ENCODE data around the gene ACAP3.

The ACAP3 gene

DNA sequence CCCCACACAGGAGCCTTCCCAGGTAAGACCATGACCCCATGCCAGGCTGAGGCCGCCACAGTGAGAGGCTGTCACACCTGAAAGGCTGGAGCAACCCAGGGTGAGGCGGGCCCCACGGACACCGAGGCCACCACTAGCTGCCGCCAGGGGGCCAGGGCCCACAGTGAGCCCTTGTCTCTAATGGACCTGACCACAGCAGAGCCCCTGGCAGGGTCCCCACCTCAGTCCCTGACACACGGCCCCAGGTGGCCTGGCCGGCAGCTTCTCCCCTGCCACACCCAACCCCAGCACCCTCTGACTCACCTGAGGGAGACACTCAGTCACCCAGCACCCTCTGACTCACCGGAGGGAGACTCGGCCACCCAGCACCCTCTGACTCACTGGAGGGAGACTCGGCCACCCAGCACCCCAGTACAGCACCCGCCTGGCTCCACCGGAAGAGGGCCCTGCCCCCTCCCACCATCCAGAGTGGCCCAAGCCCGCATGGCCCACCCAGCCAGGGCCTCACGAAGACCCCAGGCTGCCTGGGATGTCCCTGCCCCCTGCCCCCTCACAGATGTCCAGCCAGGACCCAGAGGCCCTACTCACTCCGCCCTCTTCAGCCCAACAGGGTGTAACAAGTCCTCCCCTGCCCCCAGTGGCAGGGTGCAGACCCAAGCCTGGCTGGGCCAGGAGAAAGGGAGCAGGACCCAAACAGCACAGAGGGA is 37.1 kb upstream of the ACAP3 start:
- Histone ChIP-seq H3K9ac (ENCODE audit: low read length) (no peak overlapping the region), H3K9me3 (replicated peaks; ENCODE audit: insufficient read depth, low read length) (no peaks in the 10 kb centered on the region), H3F3A (ENCODE audit: insufficient read depth, low read length) (no peaks in the 10 kb centered on the region), H3K9me2 (replicated peaks; ENCODE audit: insufficient read depth, low read length) (no peaks in the 10 kb centered on the region), H3K27ac (ENCODE audit: low read length) (no peak overlapping the region), H2AFZ (ENCODE audit: low read length) (no peak overlapping the region), H4K20me1 (ENCODE audit: insufficient read depth, low read length) (no peaks in the 10 kb centered on the region), H3K4me3 (ENCODE audit: low read length) (no peak overlapping the region), H3K79me2 (ENCODE audit: low read length) (peaks cover 22% of the 10 kb centered on the region), H3K4me2 (ENCODE audit: low read depth, low read length) (no peak overlapping the region), H3K27me3 (replicated peaks; ENCODE audit: insufficient read depth, low read length) (no peaks in the 10 kb centered on the region), H3K4me1 (ENCODE audit: low read length) (no peaks in the 10 kb centered on the region), H3K36me3 (replicated peaks; ENCODE audit: insufficient read depth, low read length) (no peaks in the 10 kb centered on the region)
- peak; percentile 35; the same call in 1 of the 2 replicates for TF ChIP-seq CTCF (IDR thresholded peaks at IDR 0.05; ENCODE audit: low read length)
- TF ChIP-seq EZH2 (optimal IDR thresholded peaks at IDR 0.05; ENCODE audit: low read depth, low read length), result no peak
- TF ChIP-seq EZH2phosphoT487 (IDR thresholded peaks at IDR 0.05; ENCODE audit: low read length), result no peak
- no peak for DNase-seq

DNA sequence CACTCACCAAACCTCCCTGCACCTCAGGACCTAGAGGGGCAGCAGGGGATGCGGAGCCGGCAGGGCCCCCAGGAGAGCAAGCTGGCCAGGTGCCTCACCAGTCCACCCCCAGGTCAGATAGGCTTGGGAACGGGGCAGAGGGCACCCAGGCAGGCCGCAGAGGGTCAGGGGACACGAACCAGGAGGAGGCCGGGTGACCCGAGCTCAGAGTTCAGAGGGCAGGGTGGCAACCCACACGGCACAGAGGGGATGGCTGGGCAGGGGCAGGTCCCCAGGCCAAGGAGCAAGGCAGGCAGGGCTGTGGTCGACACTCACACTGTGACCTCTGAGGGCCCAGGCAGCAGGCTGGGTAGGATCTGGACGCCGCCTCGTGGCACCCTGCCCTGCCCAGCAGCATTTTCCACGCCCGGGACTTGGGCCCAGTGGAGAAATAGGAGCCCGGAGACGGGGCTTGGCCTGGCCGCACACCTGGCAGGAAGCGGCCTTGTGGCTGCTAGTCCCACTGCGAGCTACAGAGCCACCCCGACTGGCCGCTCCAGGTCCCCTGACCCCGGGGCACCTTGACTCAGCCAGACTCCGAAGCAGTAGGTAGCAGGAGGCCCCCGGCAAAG is 36.2 kb upstream of the ACAP3 start:
- H3K9me2 ChIP-seq (replicated peaks; ENCODE audit: insufficient read depth, low read length), result no peaks in the 10 kb centered on the region
- H3K4me2 ChIP-seq (ENCODE audit: low read depth, low read length), result no peak overlapping the region
- no peaks in the 10 kb centered on the region for H3K27me3 ChIP-seq (replicated peaks; ENCODE audit: insufficient read depth, low read length)
- no peak overlapping the region for H3K4me3 ChIP-seq (ENCODE audit: low read length)
- peaks cover 22% of the 10 kb centered on the region for H3K79me2 ChIP-seq (ENCODE audit: low read length)
- no peaks in the 10 kb centered on the region for H3K9me3 ChIP-seq (replicated peaks; ENCODE audit: insufficient read depth, low read length)
- DNase-seq, result no peak
- H3K4me1 ChIP-seq (ENCODE audit: low read length), result no peaks in the 10 kb centered on the region
- H2AFZ ChIP-seq (ENCODE audit: low read length), result no peak overlapping the region
- no peak overlapping the region for H3K9ac ChIP-seq (ENCODE audit: low read length)
- no peaks in the 10 kb centered on the region for H4K20me1 ChIP-seq (ENCODE audit: insufficient read depth, low read length)
- H3K27ac ChIP-seq (ENCODE audit: low read length), result no peak overlapping the region
- no peak for TF ChIP-seq CTCF (IDR thresholded peaks at IDR 0.05; ENCODE audit: low read length)
- no peak for TF ChIP-seq EZH2phosphoT487 (IDR thresholded peaks at IDR 0.05; ENCODE audit: low read length)
- TF ChIP-seq EZH2 (optimal IDR thresholded peaks at IDR 0.05; ENCODE audit: low read depth, low read length), result no peak
- H3F3A ChIP-seq (ENCODE audit: insufficient read depth, low read length), result no peaks in the 10 kb centered on the region
- H3K36me3 ChIP-seq (replicated peaks; ENCODE audit: insufficient read depth, low read length), result no peaks in the 10 kb centered on the region

DNA sequence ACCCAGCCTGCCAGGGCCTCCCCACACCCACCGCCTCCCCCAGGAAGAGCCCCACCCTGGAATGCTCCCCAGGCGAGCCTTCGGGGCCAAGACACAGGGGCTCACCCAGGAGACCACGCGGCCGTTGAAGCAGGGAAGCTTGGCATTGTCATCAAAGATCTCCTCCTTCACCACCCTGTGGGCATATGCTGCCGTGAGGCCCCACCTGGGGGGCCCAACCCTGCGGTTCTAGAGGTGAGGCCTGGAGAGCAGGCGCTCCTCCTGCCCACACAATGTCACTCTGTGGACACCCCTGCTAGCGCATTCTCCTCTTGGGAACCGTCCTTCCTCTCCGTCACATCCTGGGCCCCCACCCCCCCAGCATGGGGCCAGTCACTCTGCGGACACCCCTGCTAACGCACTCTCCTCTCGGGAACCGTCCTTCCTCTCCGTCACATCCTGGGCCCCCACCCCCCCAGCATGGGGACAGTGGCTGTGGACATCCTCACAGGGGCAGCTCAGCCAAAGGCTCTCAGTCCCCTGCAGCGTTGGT is 34.9 kb upstream of the ACAP3 start:
- H3K9ac ChIP-seq (ENCODE audit: low read length), result no peak overlapping the region

More for the DNA sequence above, 34.9 kb upstream of the ACAP3 start:
- H2AFZ ChIP-seq (ENCODE audit: low read length), result no peak overlapping the region
- no peak for TF ChIP-seq CTCF (IDR thresholded peaks at IDR 0.05; ENCODE audit: low read length)
- no peak for TF ChIP-seq EZH2phosphoT487 (IDR thresholded peaks at IDR 0.05; ENCODE audit: low read length)
- TF ChIP-seq EZH2 (optimal IDR thresholded peaks at IDR 0.05; ENCODE audit: low read depth, low read length), result no peak
- H3K27me3 ChIP-seq (replicated peaks; ENCODE audit: insufficient read depth, low read length), result no peaks in the 10 kb centered on the region
- H3K79me2 ChIP-seq (ENCODE audit: low read length), result peaks cover 13% of the 10 kb centered on the region
- no peak overlapping the region for H3K27ac ChIP-seq (ENCODE audit: low read length)
- H3K4me2 ChIP-seq (ENCODE audit: low read depth, low read length), result no peak overlapping the region
- H3K4me3 ChIP-seq (ENCODE audit: low read length), result no peak overlapping the region
- no peaks in the 10 kb centered on the region for H3K4me1 ChIP-seq (ENCODE audit: low read length)
- no peaks in the 10 kb centered on the region for H3K9me2 ChIP-seq (replicated peaks; ENCODE audit: insufficient read depth, low read length)
- no peaks in the 10 kb centered on the region for H3F3A ChIP-seq (ENCODE audit: insufficient read depth, low read length)
- H4K20me1 ChIP-seq (ENCODE audit: insufficient read depth, low read length), result no peaks in the 10 kb centered on the region
- no peak for DNase-seq
- H3K9me3 ChIP-seq (replicated peaks; ENCODE audit: insufficient read depth, low read length), result no peaks in the 10 kb centered on the region
- H3K36me3 ChIP-seq (replicated peaks; ENCODE audit: insufficient read depth, low read length), result no peaks in the 10 kb centered on the region

All from MM.1S (cell line).